A673 (cell line): ENCODE data around the gene DNAI1. TPM values are rescaled to one million over a fixed set of nuclear protein-coding genes. Genes with fewer than 3 reads are reported as not detected.

Source experiments
- BruUV-seq: library from RNA; stranded (reverse); fragments of 400-500 nt; replicated peaks from 2 replicates; lab custom pipeline; 2021; lab: Mats Ljungman, UMichigan
- CTCF ChIA-PET: fragments of 300-600 bp; sonication (Branson Sonifier 250); formaldehyde crosslinking; loops from one replicate; lab custom pipeline; 2022; ENCODE audit warnings: antibody characterized with exemption; lab: Charles Lee
- POLR2A ChIA-PET: fragments of 300-600 bp; sonication (Branson Sonifier 250); formaldehyde crosslinking; loops from one replicate; lab custom pipeline; 2022; ENCODE audit warnings: antibody characterized with exemption; ENCODE audit not compliant: low non-redundant PET; lab: Charles Lee
- DNase-seq: peaks from one replicate; pipeline ENCODE4 v3.0.0-alpha.2; 2015; ENCODE audit warnings: low spot score
- H3K27ac ChIP-seq: fragments of 200-600 bp; sonication (generic); 2 replicates; pipeline ENCODE4 v1.5.1; 2016; ENCODE audit warnings: mixed run types, low read depth, mild to moderate bottlenecking, mixed read lengths, antibody characterized with exemption, low read length; ENCODE audit not compliant: poor library complexity, severe bottlenecking
- H3K27me3 ChIP-seq: fragments of 200-600 bp; sonication (generic); replicated peaks from 2 replicates; pipeline ENCODE4 v1.6.1; 2017; ENCODE audit warnings: mixed run types, low read depth, mild to moderate bottlenecking, mixed read lengths, antibody characterized with exemption, low read length; ENCODE audit not compliant: insufficient read depth, poor library complexity
- H3K36me3 ChIP-seq: fragments of 200-600 bp; sonication (generic); 2 replicates; pipeline ENCODE4 v1.6.1; 2016; ENCODE audit warnings: mixed run types, mild to moderate bottlenecking, mixed read lengths, antibody characterized with exemption, low read length; ENCODE audit not compliant: insufficient read depth, poor library complexity, severe bottlenecking
- H3K4me1 ChIP-seq: fragments of 200-600 bp; sonication (generic); 2 replicates; pipeline ENCODE4 v1.6.1; 2017; ENCODE audit warnings: mixed run types, mild to moderate bottlenecking, mixed read lengths, antibody characterized with exemption, low read length; ENCODE audit not compliant: insufficient read depth, poor library complexity, severe bottlenecking
- H3K4me3 ChIP-seq: fragments of 200-600 bp; sonication (generic); 2 replicates; pipeline ENCODE4 v1.5.1; 2016; ENCODE audit warnings: low read depth, mixed run types, mild to moderate bottlenecking, mixed read lengths, low read length; ENCODE audit not compliant: poor library complexity, severe bottlenecking
- H3K9me3 ChIP-seq: fragments of 200-600 bp; sonication (generic); 2 replicates; pipeline ENCODE4 v1.6.1; 2016; ENCODE audit warnings: mixed run types, low read depth, mild to moderate bottlenecking, mixed read lengths, antibody characterized with exemption, low read length; ENCODE audit not compliant: poor library complexity, severe bottlenecking
- CTCF ChIP-seq: fragments of 300-800, 200-600 bp; sonication (generic); conservative IDR thresholded peaks from 2 replicates; pipeline ENCODE4 v1.5.1; 2017; ENCODE audit warnings: low read depth, mild to moderate bottlenecking, antibody characterized with exemption, low read length, moderate library complexity, mixed read lengths
- EZH2 ChIP-seq: fragments of 200-600 bp; sonication (generic); IDR thresholded peaks from 2 replicates; pipeline ENCODE4 v1.6.1; 2017; ENCODE audit warnings: borderline replicate concordance, low read depth, mild to moderate bottlenecking, mixed read lengths, antibody characterized with exemption, low read length; ENCODE audit not compliant: poor library complexity, severe bottlenecking
- intact Hi-C: fragments of 100-400 bp; cut with micrococcal nuclease; formaldehyde crosslinking; loops from one replicate; pipeline ENCODE4 v1.10.0; 2022; ENCODE audit not compliant: unreplicated experiment
- total RNA-seq: library from RNA; stranded (reverse); gene quantifications from 2 replicates; pipeline ENCODE4 v1.2.3, GENCODE V29; 2021

DNAI1 gene
- total RNA-seq, 1 experiment from 2014 or later, result not detected

GRCh38 chr9:34452568-34452967 is 6.0 kb upstream of the DNAI1 start:
- Histone ChIP-seq H3K9me3 (no peaks in the 10 kb centered on the region), H3K36me3 (no peaks in the 10 kb centered on the region), H3K4me3 (no peak overlapping the region), H3K27ac (no peak overlapping the region), H3K4me1 (peaks cover 39% of the 10 kb centered on the region), H3K27me3 (no peaks in the 10 kb centered on the region)
- BruUV-seq, result no TSS peak
- intact Hi-C loops, result no loop called here
- TF ChIP-seq CTCF, result no peak
- no peak for TF ChIP-seq EZH2
- no peak for DNase-seq
- POLR2A ChIA-PET, result no interaction called here
- CTCF ChIA-PET, result no interaction called here

GRCh38 chr9:34454571-34455065 is 4.0 kb upstream of the DNAI1 start:
- BruUV-seq, result no TSS peak
- Histone ChIP-seq H3K36me3 (no peaks in the 10 kb centered on the region), H3K4me1 (peaks cover 40% of the 10 kb centered on the region), H3K27ac (peak overlapping the region; percentile 53), H3K27me3 (no peaks in the 10 kb centered on the region), H3K4me3 (no peak overlapping the region), H3K9me3 (no peaks in the 10 kb centered on the region)
- ChIA-PET POLR2A (interaction anchor here (0.5 kb wide), 1 partner anchor 141 kb away, joined by 3 read pairs; no protein-coding TSS in a partner anchor), CTCF (interaction anchor here (0.8 kb wide), 1 partner anchor 40 kb away, joined by 3 read pairs; no protein-coding TSS in a partner anchor)
- peak; percentile 87 for DNase-seq
- TF ChIP-seq EZH2, result no peak
- peak; percentile 57 for TF ChIP-seq CTCF
- intact Hi-C loops, result no loop called here

GRCh38 chr9:34456151-34456550 is 2.5 kb upstream of the DNAI1 start:
- no TSS peak for BruUV-seq
- POLR2A ChIA-PET, result no interaction called here
- CTCF ChIA-PET, result no interaction called here
- intact Hi-C loops, result no loop called here
- Histone ChIP-seq H3K27ac (peak overlapping the region; percentile 78), H3K27me3 (no peaks in the 10 kb centered on the region), H3K36me3 (no peaks in the 10 kb centered on the region), H3K4me3 (peak overlapping the region; percentile 90), H3K9me3 (no peaks in the 10 kb centered on the region), H3K4me1 (peaks cover 40% of the 10 kb centered on the region)
- TF ChIP-seq EZH2 (no peak), CTCF (no peak)
- no peak for DNase-seq
